Measurements from ENCODE around the gene GMPPA. TPM values are rescaled to one million over a fixed set of nuclear protein-coding genes. Genes with fewer than 3 reads are reported as not detected.
A peak's percentile ranks its signal among the peaks of the same experiment; 100 is the strongest.

Gene GMPPA
- total RNA-seq, 1 experiment from 2014 or later = 78.1 TPM

DNA sequence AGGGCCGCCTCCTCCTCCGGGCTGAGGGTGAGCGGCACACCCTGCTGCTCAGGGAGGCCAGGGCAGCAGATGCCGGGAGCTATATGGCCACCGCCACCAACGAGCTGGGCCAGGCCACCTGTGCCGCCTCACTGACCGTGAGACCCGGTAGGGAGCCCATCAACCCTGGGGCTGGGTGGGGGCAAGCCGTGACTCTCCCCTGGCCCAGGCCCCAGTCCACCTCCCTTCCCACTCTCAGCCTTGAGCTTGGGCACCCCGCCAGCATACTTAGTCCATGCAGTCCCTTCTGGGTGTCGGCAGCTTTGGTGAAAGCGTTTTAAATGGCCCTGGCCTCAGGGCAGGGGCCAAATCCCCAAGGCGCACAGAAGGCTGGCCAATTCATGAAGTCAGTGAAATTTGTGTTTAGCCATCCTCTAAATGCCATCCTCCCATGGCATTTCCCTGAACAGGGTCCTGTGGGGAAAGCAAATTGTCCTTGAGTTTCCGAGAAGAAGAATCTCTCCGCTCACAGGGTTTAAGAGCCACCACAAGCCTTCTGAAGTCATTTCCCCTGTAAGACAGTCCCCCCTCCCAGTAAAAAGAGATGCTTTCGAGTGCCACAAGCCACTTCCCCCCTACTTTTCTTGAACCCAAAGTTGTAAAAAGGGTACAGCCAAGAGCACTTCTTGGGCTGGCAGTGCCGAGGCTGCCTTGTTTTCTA is 46.9 kb upstream of the GMPPA start:
- Histone ChIP-seq H2AFZ (ENCODE audit: low read length) (no peak overlapping the region), H4K20me1 (ENCODE audit: low read length) (no peaks in the 10 kb centered on the region), H3K27me3 (ENCODE audit: low read length) (no peaks in the 10 kb centered on the region), H3K9me2 (replicated peaks; ENCODE audit: low read length) (no peaks in the 10 kb centered on the region), H3F3A (ENCODE audit: low read length, unreplicated experiment) (no peaks in the 10 kb centered on the region), H3K36me3 (ENCODE audit: low read depth, low read length) (peaks cover 2% of the 10 kb centered on the region; the same call in 1 of the 2 replicates), H3K9me3 (ENCODE audit: low read length) (no peaks in the 10 kb centered on the region), H3K4me3 (ENCODE audit: low read length) (no peak overlapping the region), H3K27ac (ENCODE audit: low read length) (peak overlapping the region; percentile 92), H3K79me2 (ENCODE audit: low read length) (no peaks in the 10 kb centered on the region), H3K9ac (ENCODE audit: low read length) (peak overlapping the region; percentile 23; the same call in 1 of the 2 replicates), H3K4me1 (ENCODE audit: insufficient read depth, low read length) (peaks cover 39% of the 10 kb centered on the region), H3K4me2 (ENCODE audit: low read length) (0 out of 2 replicates have a peak overlapping the region, but pooled peaks have one; percentile 30)
- no TSS peak for BruUV-seq (replicated peaks)
- ATAC-seq (no peak), DNase-seq (no peak)
- CTCF ChIA-PET = interaction anchor here (0.5 kb wide), 1 partner anchor 107 kb away, joined by 3 read pairs; no protein-coding TSS in a partner anchor
- POLR2A ChIA-PET (ENCODE audit: unreplicated experiment) = no interaction called here
- TF ChIP-seq EZH2phosphoT487 (IDR thresholded peaks at IDR 0.05; ENCODE audit: borderline replicate concordance, low read length) (no peak), EZH2 (IDR thresholded peaks at IDR 0.05; ENCODE audit: low read length, unreplicated experiment) (no peak), CTCF (conservative IDR thresholded peaks at IDR 0.05; ENCODE audit: low read depth, low read length) (no peak)
- intact Hi-C loops (cut with micrococcal nuclease) = loop anchor here (2.0 kb wide), 1 partner anchor 49 kb away; no protein-coding TSS in a partner anchor

DNA sequence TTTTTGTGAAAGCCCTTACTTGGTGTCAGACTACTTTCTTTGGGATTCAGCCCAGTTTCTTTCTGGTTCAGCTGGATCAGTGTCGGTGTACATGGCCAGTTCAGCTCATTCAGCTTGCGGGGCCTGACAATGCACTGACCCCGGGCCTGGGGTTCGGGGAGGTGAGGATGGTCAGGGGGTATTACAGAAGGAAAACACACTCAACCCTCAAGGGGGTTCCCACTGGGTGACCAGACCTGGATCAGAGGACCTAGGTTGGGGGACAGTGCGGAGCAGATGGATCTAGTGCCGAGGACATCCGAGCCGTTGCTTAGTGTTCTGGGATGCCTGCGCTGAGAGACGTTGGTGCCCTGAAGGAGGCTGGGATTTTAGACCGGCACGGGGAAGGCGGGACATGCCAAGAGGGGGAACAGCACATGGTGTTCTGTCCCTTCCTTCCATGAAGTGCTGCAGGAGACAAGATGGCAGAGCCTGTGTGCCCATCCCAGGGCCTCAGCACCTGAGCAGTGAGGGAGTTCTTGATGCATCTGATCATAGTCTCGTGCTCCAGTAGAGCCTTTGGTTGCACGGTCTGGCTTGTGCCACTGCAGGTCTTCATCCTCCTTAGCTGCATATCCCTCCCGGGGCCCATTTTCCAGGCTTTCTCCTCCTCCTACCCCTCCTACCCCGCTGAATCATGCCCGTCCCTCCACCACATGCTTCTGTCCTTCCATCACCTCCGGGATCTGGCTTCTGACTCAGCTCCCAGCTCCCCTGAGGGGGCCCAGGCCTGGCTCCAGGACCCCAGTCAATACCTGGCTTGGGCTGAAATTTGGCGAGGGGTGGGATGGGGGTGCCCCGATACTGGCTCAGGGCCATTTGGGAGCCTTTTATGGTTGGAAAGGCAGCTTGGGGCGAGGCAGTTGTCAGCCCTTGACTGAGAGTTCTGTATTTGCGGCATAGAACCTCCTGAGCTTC is 46.1 kb upstream of the GMPPA start:
- DNase-seq (peak; percentile 98), ATAC-seq (peak; percentile 90)
- Histone ChIP-seq H3K79me2 (ENCODE audit: low read length) (no peaks in the 10 kb centered on the region), H3K9me3 (ENCODE audit: low read length) (no peaks in the 10 kb centered on the region), H3K4me2 (ENCODE audit: low read length) (peak overlapping the region; percentile 78), H3K27ac (ENCODE audit: low read length) (peak overlapping the region; percentile 92), H3F3A (ENCODE audit: low read length, unreplicated experiment) (no peaks in the 10 kb centered on the region), H3K27me3 (ENCODE audit: low read length) (no peaks in the 10 kb centered on the region), H3K4me3 (ENCODE audit: low read length) (peak overlapping the region; percentile 47), H3K9me2 (replicated peaks; ENCODE audit: low read length) (no peaks in the 10 kb centered on the region), H3K9ac (ENCODE audit: low read length) (peak overlapping the region; percentile 62), H2AFZ (ENCODE audit: low read length) (peak overlapping the region; percentile 73), H4K20me1 (ENCODE audit: low read length) (no peaks in the 10 kb centered on the region), H3K36me3 (ENCODE audit: low read depth, low read length) (peaks cover 2% of the 10 kb centered on the region; the same call in 1 of the 2 replicates), H3K4me1 (ENCODE audit: insufficient read depth, low read length) (peaks cover 47% of the 10 kb centered on the region)
- POLR2A ChIA-PET (ENCODE audit: unreplicated experiment) = interaction anchor here (0.7 to 1.7 kb wide), 3 partner anchors 11 to 46 kb away, joined by 3 to 11 read pairs (median 4); partner anchors contain the start of gene GMPPA
- intact Hi-C loops (cut with micrococcal nuclease) = loop anchor here (2.0 kb wide), 1 partner anchor 50 kb away; no protein-coding TSS in a partner anchor
- CTCF ChIA-PET = interaction anchor here (0.5 to 1.1 kb wide), 5 partner anchors 33 to 238 kb away, joined by 3 to 9 read pairs (median 3); partner anchors contain the start of gene DNPEP
- TF ChIP-seq CTCF (conservative IDR thresholded peaks at IDR 0.05; ENCODE audit: low read depth, low read length) = no peak
- TF ChIP-seq EZH2phosphoT487 (IDR thresholded peaks at IDR 0.05; ENCODE audit: borderline replicate concordance, low read length) = no peak
- no peak for TF ChIP-seq EZH2 (IDR thresholded peaks at IDR 0.05; ENCODE audit: low read length, unreplicated experiment)
- no TSS peak for BruUV-seq (replicated peaks)

All from PC-3 (cell line).